ENCODE data around the gene CELSR1.

CELSR1 gene

DNA sequence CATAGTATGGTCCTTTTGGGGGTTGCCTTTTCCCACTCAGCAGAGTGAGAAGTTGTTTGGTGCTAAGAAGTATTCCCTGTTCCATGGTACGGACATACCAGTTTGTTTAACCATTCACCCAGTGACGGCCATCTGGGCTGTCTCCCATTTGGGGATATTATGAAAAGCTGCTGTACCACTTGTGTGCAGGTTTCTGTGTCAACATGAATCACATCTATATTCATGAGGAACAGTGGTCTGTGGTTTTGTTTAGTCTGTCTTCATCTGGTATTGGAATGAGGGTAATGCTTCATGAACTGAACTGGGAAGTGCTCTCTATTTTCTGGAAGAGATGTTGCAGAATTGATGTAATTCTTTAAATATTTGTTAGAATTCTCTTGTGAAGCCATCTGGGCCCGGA, 112.4 kb downstream of the CELSR1 start:
- DNase-seq (ENCODE audit: low read depth, low spot score), result peak; percentile 93

DNA sequence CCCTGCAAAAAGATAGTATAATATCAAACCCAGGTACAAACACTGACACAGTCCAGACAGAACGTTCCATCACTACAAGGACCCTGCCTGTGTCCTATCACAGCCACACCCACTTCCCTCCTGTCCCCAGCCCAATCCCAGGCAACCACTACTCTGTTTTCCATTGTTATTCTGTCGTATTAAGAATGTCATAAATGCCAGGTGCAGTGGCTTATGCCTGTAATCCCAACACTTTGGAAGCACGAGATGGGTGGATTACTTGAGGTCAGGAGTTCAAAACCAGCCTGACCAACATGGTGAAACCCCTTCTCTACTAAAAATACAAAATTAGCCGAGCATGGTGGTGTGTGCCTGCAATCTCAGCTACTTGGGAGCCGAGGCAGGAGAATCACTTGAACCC, 112.9 kb downstream of the CELSR1 start:
- no peak for DNase-seq (ENCODE audit: low read depth, low spot score)

GRCh38 chr22:46422896-46423295, 114.5 kb downstream of the CELSR1 start:
- no peak for DNase-seq (ENCODE audit: low read depth, low spot score)

GRCh38 chr22:46421267-46421666, 116.2 kb downstream of the CELSR1 start:
- DNase-seq (ENCODE audit: low read depth, low spot score), result no peak

GRCh38 chr22:46419754-46420571, 117.5 kb downstream of the CELSR1 start:
- no peak for DNase-seq (ENCODE audit: low read depth, low spot score)

GRCh38 chr22:46418827-46419226, 118.6 kb downstream of the CELSR1 start:
- DNase-seq (ENCODE audit: low read depth, low spot score), result no peak

- no peak for DNase-seq (ENCODE audit: low read depth, low spot score)
Observed at GRCh38 chr22:46417769-46418168, 119.7 kb downstream of the CELSR1 start.

DNA sequence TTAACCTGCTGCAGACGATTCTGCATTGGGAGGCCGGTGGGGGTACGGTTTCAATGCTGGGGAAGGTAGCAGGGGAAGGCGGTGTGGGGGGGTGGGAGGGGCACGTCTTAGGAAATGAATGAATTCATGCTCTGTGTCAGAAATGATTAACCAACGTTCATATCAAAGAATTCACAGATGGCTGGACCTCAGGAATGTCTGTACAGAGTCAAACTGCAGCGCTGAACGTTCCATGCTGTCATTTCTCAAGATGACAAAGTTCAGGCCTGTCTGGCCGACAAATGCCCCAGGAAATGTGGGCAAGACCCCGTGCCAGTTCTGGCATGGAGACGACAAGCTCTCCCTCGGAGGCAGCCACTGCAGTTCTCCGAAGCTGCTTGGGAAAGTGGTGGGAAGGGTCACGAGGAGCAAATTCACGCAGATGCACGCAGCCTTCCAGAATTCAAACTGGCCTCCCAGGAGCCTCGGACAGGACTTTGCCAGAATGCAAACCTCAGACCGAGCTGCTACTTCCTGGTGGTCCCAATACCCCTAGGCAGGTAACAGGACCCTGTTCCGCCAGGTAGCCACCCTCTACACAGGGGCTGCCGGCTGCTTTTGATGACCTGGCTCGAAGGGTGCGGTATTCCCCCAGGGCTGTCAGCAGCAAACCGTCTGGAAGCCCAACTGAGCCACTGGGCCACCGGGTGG, 120.4 kb downstream of the CELSR1 start:
- peak; percentile 92 for DNase-seq (ENCODE audit: low read depth, low spot score)

- DNase-seq (ENCODE audit: low read depth, low spot score), result peak; percentile 91
Observed at GRCh38 chr22:46416520-46416871, 120.9 kb downstream of the CELSR1 start.

DNA sequence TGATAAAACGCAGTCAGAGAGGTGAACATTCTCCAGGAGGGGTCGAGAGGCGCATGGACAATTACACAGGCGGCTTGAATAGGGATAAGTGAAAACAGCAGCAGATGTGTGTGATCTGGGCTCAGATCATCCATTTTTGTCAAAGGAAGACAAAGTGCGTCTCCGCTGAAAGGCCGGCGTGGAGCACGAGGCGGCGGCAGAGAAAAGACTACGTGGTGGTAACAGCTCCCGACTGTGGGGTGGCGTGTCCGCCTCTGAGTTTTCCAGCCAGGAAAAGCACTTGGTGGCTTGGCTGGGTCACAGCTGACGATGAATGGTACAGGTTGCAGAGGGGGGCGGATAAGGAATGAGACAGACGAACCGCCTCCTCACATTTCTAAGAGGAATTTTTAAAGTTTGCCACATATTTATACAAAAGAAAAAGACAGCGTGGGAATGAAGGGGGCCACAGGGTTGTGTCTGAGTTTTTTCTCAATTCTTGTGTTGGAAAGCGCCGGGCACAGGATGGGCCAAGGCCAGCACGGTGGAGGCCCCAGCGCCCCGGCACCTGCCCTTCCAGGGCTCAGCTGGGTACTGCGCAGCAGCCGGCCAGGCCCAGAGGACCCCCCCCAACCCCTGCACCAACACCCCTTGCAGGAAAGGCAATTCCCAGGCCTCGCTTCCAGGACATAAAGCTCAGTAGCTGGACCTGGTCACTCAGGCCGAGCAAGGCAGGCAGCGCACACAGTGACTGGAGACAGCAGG, 121.5 kb downstream of the CELSR1 start:
- peak; percentile 88 for DNase-seq (ENCODE audit: low read depth, low spot score)

- DNase-seq (ENCODE audit: low read depth, low spot score), result no peak
Observed at GRCh38 chr22:46414704-46415103, 122.7 kb downstream of the CELSR1 start.

DNA sequence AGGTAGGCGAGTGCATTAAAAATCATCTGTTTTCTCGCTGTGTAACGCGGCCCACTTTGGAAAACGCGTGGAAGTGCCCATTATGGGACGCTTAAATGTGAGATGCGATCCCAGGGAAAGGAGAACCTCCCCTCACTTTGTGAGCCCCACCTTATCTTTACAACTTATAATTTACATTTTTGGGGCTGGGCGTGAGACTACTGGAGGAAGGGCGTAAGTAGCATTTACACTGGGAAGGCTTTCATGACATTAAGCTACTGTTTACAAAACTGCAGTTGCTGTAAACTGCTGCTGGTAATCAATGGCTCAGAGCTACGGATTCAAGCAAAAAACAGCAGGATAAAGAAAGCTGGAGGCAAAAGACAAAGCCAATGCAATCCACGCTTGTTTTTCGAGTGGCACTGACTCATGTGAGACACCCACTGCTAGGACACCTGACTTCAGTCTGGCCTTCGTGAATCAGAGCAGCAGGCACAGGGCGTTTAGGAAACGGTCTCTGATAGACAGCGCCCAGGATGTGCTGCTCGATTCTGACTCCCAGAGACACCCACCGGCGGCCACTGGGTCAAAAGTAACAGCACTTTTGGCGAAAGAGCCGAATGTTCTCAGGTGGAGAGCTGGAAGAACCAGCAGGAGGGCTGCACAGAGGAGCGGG, 123.6 kb downstream of the CELSR1 start:
- no peak for DNase-seq (ENCODE audit: low read depth, low spot score)

DNA sequence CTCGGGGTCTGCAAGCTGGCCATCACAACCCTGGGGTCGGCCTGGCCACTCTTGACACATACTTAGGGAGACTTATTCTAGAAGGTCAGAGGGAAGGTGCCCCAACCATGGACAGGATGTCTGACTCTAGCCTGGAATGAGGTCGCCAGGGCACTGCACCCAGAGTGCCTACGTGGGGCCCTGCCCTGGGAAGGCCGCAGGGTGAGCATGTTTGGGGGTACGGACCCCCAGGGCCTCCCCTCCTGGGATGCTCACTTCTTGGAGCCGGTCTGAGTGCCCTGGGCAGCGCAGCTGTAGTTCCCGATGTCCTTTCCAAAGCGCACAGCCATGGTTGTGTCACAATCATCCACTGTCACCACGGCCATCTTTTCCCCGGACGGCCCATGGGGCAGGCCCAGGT, 126.1 kb downstream of the CELSR1 start:
- DNase-seq (ENCODE audit: low read depth, low spot score), result no peak

GRCh38 chr22:46410291-46410808, 127.1 kb downstream of the CELSR1 start:
- DNase-seq (ENCODE audit: low read depth, low spot score), result no peak

DNA sequence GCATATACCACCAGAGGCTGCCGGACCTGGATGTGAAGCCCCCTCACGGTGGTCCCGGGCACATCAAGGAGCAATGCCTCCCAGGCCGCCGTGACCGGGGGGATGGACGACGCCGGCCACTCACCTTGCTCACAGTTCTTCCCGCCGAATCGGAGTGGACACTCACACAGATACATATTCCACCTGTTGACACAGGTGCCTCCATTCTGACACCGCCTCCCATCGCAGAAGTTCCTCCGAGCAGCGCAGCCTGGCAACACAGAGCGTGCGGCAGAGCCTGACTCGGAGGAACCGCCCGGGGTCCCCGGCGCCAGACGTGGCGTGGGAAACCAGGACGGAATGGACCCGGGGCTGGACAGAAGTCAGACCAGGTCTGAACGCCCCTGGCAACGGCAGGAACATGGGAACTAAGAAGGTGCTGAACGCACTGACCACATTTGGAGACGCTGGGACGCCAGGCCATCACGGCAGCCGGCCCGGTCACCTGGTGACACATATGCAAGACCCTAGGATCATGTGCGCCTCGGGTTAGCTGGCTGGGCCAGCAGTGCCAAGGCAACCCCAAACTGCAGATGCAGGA, 127.7 kb downstream of the CELSR1 start:
- no peak for DNase-seq (ENCODE audit: low read depth, low spot score)

DNA sequence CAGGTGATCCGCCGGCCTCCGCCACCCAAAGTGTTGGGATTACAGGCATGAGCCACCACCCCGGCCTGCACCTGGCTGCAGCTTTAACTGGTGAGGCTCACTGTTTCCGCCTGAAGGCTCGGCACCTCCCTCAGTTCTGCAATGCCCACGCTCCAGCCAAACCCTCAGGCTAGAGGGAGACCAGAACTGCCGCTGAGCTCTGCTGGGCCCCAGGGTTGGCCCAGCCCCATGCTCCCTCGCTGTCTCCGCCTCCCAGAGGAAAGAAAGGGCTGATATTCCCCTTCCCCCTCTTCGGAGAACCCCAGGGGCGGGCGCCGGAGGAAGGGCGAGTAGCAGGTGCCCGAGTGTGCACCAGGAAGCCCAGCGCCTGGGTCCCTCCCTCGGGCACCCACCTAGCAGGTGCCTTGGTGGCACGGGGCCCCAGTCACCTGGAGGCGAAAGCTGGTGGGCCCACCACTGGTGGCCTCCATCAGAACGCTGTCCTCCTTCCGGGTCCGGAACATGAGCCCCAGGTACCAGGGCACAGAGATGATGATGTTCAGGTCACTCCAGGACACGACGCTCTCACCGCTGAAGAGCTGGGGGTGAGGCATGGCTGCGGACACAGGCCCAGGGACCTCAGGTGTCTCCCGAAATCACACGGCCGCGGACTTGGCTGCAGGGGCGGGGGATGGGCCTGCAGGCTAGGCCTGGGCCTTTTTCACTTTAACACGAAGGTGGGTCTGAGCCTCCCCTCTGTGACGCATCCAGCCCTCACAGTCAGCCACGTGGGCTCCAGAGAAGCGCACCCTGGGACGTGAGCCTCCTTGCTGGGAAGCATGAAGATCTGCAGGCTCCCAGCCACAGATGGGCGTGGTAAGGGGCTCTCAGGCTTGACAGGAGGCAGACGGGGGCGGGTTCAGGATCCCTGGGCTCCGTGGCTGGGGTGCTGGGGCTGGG, 128.6 kb downstream of the CELSR1 start:
- DNase-seq (ENCODE audit: low read depth, low spot score), result no peak

DNA sequence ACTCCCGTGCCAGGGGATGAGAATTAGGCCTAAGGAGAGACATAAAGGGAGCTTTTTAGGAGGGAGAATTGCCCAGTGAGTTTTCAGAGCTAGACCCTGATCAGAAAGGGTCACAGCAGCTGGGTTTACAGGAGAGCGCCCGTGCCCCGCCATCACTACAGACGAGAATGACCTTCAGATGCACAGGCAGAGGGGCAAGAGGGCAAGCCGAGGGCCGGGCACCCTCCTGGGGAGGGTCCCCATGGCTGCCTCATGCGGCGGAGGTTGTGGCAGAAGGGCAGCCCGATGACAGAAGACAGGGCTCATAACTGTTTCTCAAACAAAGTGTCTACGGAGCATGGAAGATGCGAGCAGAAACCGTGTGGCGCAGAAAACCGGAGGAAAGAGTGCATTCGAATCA, 129.7 kb downstream of the CELSR1 start:
- DNase-seq (ENCODE audit: low read depth, low spot score), result no peak

DNA sequence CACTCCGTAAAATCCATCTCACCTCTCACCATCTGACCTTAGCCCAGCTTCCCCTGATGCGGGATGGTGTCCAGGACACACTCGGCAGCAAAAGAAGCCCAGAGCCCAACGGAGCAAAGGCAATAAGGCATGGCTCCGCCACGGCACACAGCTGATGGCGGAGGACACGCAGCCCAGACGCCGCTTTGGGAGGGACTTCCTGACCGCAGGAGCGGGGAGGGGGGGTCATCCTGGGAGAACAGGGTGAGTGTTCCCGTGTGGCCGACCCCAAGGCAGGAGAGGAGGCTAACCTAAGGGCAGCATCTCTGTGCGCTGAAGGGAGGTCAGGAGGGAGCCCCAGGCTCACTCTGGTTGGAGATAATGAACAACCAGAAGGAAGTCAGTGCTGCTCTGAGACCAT, 130.6 kb downstream of the CELSR1 start:
- no peak for DNase-seq (ENCODE audit: low read depth, low spot score)

DNA sequence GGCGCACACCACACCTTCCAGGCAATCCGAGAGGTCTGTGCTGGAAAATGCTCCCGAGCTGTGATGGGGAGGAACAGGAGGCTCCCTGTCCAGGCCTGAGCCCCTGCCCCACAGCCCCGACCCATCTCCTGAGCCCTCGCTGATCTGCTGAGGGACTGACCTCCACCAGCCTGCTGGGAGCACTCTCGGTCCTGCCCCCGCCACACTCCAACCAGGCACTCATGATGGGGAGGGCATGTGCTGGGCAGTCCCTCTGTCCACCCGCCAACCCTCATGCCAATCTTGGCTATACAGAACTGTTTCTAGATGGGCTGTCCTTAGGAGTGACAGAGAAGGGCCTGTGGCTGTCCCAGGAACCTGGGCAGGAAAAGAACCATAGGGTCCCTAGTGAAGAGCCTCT, 131.1 kb downstream of the CELSR1 start:
- DNase-seq (ENCODE audit: low read depth, low spot score), result no peak

- DNase-seq (ENCODE audit: low read depth, low spot score), result peak; percentile 59
Observed at GRCh38 chr22:46405901-46406300, 131.5 kb downstream of the CELSR1 start.

Measured in astrocyte of the hippocampus (primary cell).